Measurements from ENCODE around the gene PPT2. TPM values are rescaled to one million over a fixed set of nuclear protein-coding genes. Genes with fewer than 3 reads are reported as not detected.

Gene PPT2
- total and polyA plus RNA-seq, 2 experiments from 2014 or later, result 8.9 to 20.6 TPM

DNA sequence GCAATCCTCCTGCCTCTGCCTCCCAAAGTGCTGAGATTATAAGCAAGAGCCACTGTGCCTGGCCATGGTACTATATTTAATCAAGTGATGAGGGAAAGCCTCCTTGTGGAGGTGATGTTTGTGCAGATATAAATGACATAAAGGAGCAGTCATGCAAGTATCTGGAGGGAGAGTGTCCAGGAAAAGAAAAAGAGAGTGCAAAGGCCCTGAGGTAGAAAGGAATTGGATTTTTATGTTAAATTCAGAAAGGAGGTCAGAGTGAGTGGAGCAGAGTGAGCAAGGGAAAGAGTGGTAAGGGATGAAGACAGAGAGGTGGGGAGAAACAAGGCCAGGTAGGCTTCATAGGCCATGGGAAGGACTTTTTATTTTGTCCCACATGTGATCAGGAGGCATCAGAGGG, 16.5 kb upstream of the PPT2 start (continued):
- TF ChIP-seq, protein P1, sequence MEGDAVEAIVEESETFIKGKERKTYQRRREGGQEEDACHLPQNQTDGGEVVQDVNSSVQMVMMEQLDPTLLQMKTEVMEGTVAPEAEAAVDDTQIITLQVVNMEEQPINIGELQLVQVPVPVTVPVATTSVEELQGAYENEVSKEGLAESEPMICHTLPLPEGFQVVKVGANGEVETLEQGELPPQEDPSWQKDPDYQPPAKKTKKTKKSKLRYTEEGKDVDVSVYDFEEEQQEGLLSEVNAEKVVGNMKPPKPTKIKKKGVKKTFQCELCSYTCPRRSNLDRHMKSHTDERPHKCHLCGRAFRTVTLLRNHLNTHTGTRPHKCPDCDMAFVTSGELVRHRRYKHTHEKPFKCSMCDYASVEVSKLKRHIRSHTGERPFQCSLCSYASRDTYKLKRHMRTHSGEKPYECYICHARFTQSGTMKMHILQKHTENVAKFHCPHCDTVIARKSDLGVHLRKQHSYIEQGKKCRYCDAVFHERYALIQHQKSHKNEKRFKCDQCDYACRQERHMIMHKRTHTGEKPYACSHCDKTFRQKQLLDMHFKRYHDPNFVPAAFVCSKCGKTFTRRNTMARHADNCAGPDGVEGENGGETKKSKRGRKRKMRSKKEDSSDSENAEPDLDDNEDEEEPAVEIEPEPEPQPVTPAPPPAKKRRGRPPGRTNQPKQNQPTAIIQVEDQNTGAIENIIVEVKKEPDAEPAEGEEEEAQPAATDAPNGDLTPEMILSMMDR (conservative IDR thresholded peaks at IDR 0.05; ENCODE audit: low read depth in 2 of 2), result no peak

DNA sequence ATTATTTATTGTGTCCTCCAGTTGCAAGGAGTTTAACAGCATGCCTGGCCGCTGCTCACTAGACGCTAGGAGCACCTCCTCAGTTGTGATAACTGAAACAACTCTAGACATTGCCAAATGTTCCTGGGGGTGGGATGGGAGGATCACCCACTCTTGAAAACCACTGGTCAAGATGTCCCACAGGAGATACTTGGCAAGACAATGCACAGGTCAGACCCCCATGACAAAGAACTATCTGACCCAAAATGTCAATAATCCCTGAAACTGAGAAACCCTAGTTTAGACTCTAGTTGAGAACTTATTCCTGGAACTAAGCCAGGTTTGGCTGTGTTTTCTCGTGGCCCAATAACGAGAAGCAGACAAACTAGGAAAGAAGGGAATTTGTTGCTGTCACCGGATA, 14.4 kb upstream of the PPT2 start:
- no peak overlapping the region for H2AFZ ChIP-seq
- TF ChIP-seq CREB1 (CRISPR knock-in tag; IDR thresholded peaks at IDR 0.05; ENCODE audit: low read depth), result no peak
- no peak for TF ChIP-seq NANOG (IDR thresholded peaks at IDR 0.05; ENCODE audit: borderline replicate concordance)
- TF ChIP-seq, protein P2, sequence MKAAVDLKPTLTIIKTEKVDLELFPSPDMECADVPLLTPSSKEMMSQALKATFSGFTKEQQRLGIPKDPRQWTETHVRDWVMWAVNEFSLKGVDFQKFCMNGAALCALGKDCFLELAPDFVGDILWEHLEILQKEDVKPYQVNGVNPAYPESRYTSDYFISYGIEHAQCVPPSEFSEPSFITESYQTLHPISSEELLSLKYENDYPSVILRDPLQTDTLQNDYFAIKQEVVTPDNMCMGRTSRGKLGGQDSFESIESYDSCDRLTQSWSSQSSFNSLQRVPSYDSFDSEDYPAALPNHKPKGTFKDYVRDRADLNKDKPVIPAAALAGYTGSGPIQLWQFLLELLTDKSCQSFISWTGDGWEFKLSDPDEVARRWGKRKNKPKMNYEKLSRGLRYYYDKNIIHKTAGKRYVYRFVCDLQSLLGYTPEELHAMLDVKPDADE (IDR thresholded peaks at IDR 0.05), result no peak
- no peak for TF ChIP-seq POLR2AphosphoS5 (IDR thresholded peaks at IDR 0.05; ENCODE audit: low read depth)
- no peaks in the 10 kb centered on the region for H3K4me1 Mint-ChIP-seq

DNA sequence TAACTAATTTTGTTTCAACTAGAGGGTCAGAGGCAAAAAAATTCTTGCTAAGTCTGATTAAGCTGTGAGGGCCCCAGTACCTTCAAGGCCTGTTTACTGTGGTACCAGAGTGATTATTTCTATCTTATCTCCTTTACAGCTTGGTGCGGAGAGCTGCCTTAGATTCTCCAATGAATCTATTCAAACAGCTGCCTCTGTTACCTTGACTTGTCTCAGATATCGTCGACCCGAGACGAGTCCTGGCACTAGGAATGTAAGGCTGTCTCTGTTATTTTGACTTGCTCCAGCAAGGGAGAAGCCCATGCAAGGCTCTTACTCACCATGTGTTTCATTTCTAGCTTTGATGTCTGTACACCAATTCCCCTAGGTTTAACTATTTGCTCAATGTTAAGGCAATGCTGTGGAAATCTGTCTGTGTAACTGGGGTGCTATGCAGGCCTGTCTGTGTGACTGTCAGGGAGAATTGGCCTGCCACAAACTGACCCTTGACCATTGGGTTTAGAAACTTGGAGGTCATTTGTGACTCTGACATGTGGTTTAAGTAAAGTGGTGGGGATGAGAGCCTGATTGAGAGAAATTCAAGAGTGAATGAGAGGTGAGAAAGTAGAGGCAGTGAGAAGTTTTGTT, 13.4 kb upstream of the PPT2 start:
- H3K4me1 Mint-ChIP-seq, result no peaks in the 10 kb centered on the region; the same call in 2 of the 3 replicates
- Histone ChIP-seq H3K4me2 (no peak overlapping the region), H3K4me1 (ENCODE audit: insufficient read depth) (no peaks in the 10 kb centered on the region), H3K79me2 (replicated peaks; ENCODE audit: insufficient read depth) (no peaks in the 10 kb centered on the region), H3K27ac (ENCODE audit: low read depth) (no peak overlapping the region), H3F3A (replicated peaks; ENCODE audit: low read depth) (no peaks in the 10 kb centered on the region), H3K9me2 (ENCODE audit: insufficient read depth) (no peaks in the 10 kb centered on the region), H2AFZ (no peak overlapping the region), H3K36me3 (ENCODE audit: insufficient read depth) (no peaks in the 10 kb centered on the region), H3K27me3 (ENCODE audit: insufficient read depth) (no peaks in the 10 kb centered on the region), H4K20me1 (replicated peaks; ENCODE audit: insufficient read depth) (no peaks in the 10 kb centered on the region), H3K4me3 (no peak overlapping the region)
- ATAC-seq (no peak), DNase-seq (ENCODE audit: low spot score) (no peak)
- H3K36me3 Mint-ChIP-seq (ENCODE audit: low read depth), result no peaks in the 10 kb centered on the region
- peaks cover 3% of the 10 kb centered on the region for H3K27me3 Mint-ChIP-seq (ENCODE audit: insufficient read depth, low read depth, poor library complexity)
- TF ChIP-seq, protein P1 (conservative IDR thresholded peaks at IDR 0.05; ENCODE audit: low read depth in 2 of 2), result no peak
- TF ChIP-seq POLR2AphosphoS5 (IDR thresholded peaks at IDR 0.05; ENCODE audit: low read depth) (no peak), STAT1 (IDR thresholded peaks at IDR 0.05; ENCODE audit: unreplicated experiment) (no peak), ZNF331 (CRISPR knock-in tag; IDR thresholded peaks at IDR 0.05; ENCODE audit: low read depth) (no peak), ZNF114 (CRISPR knock-in tag; IDR thresholded peaks at IDR 0.05) (no peak), JUNB (IDR thresholded peaks at IDR 0.05; ENCODE audit: unreplicated experiment) (no peak), EZH2 (IDR thresholded peaks at IDR 0.05; ENCODE audit: low read depth, unreplicated experiment) (no peak)
- TF ChIP-seq, protein P3, sequence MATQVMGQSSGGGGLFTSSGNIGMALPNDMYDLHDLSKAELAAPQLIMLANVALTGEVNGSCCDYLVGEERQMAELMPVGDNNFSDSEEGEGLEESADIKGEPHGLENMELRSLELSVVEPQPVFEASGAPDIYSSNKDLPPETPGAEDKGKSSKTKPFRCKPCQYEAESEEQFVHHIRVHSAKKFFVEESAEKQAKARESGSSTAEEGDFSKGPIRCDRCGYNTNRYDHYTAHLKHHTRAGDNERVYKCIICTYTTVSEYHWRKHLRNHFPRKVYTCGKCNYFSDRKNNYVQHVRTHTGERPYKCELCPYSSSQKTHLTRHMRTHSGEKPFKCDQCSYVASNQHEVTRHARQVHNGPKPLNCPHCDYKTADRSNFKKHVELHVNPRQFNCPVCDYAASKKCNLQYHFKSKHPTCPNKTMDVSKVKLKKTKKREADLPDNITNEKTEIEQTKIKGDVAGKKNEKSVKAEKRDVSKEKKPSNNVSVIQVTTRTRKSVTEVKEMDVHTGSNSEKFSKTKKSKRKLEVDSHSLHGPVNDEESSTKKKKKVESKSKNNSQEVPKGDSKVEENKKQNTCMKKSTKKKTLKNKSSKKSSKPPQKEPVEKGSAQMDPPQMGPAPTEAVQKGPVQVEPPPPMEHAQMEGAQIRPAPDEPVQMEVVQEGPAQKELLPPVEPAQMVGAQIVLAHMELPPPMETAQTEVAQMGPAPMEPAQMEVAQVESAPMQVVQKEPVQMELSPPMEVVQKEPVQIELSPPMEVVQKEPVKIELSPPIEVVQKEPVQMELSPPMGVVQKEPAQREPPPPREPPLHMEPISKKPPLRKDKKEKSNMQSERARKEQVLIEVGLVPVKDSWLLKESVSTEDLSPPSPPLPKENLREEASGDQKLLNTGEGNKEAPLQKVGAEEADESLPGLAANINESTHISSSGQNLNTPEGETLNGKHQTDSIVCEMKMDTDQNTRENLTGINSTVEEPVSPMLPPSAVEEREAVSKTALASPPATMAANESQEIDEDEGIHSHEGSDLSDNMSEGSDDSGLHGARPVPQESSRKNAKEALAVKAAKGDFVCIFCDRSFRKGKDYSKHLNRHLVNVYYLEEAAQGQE (IDR thresholded peaks at IDR 0.05; ENCODE audit: unreplicated experiment), result no peak
- H3K27ac Mint-ChIP-seq, result no peak overlapping the region
- no peak overlapping the region for H3K4me3 Mint-ChIP-seq
- no peaks in the 10 kb centered on the region for H3K9me3 Mint-ChIP-seq

More for the DNA sequence above, 14.4 kb upstream of the PPT2 start:
- Histone ChIP-seq H4K20me1 (replicated peaks; ENCODE audit: insufficient read depth) (no peaks in the 10 kb centered on the region), H3K4me2 (no peak overlapping the region), H3K36me3 (ENCODE audit: insufficient read depth) (no peaks in the 10 kb centered on the region), H3K27ac (ENCODE audit: low read depth) (no peak overlapping the region), H3K9me2 (ENCODE audit: insufficient read depth) (no peaks in the 10 kb centered on the region), H3K79me2 (replicated peaks; ENCODE audit: insufficient read depth) (no peaks in the 10 kb centered on the region), H3K4me3 (no peak overlapping the region), H3F3A (replicated peaks; ENCODE audit: low read depth) (no peaks in the 10 kb centered on the region), H3K27me3 (ENCODE audit: insufficient read depth) (no peaks in the 10 kb centered on the region), H3K4me1 (ENCODE audit: insufficient read depth) (no peaks in the 10 kb centered on the region)
- Mint-ChIP-seq H3K27me3 (ENCODE audit: insufficient read depth, low read depth, poor library complexity) (peaks cover 3% of the 10 kb centered on the region), H3K36me3 (ENCODE audit: low read depth) (no peaks in the 10 kb centered on the region), H3K9me3 (no peaks in the 10 kb centered on the region), H3K27ac (no peak overlapping the region), H3K4me3 (no peak overlapping the region)
- ATAC-seq (no peak), DNase-seq (ENCODE audit: low spot score) (no peak)

All from GM23338 (cell line).